Esophagus muscularis mucosa (tissue), 4 donors: ENCODE measurements around the gene AGT. TPM values are rescaled to one million over a fixed set of nuclear protein-coding genes. Genes with fewer than 3 reads are reported as not detected.

Source experiments
- DNase-seq: peaks from one replicate; pipeline ENCODE4 v3.0.0-alpha.2; 2017; ENCODE audit errors: extremely low spot score
- H3K27ac ChIP-seq, 4 donors: fragments of 200-600 bp; sonication (generic); replicated peaks in 1 of 4; 1 replicate in 3 of 4; 2 replicates in 1 of 4; pipeline ENCODE4 v1.5.1; 2016 to 2019; ENCODE audit warnings: mild to moderate bottlenecking in 1 of 4
- H3K27me3 ChIP-seq, 4 donors: fragments of 200-600 bp; sonication (generic); one replicate each; pipeline versions ENCODE4 v1.5.1 to v1.6.0; 2016 to 2019
- H3K36me3 ChIP-seq, 4 donors: fragments of 200-600 bp; sonication (generic); one replicate each; pipeline ENCODE4 v1.5.1; 2016 to 2019
- H3K4me1 ChIP-seq, 4 donors: fragments of 200-600 bp; sonication (generic); one replicate each; pipeline ENCODE4 v1.5.1; 2016 to 2019
- H3K4me3 ChIP-seq, 4 donors: fragments of 200-600 bp; sonication (generic); 1 replicate in 2 of 4; 2 replicates in 2 of 4; pipeline ENCODE4 v1.5.1; 2016 to 2019; ENCODE audit warnings: mild to moderate bottlenecking in 4 of 4, moderate library complexity in 1 of 4
- H3K9me3 ChIP-seq, 4 donors: fragments of 200-600 bp; sonication (generic); 1 replicate in 3 of 4; 2 replicates in 1 of 4; pipeline ENCODE4 v1.5.1; 2016 to 2019
- EP300 ChIP-seq: sonication (generic); formaldehyde crosslinking; IDR thresholded peaks from one replicate; pipeline ENCODE4 v1.6.1; 2017; ENCODE audit warnings: antibody characterized with exemption
- POLR2A ChIP-seq: fragments of 450-650 bp; IDR thresholded peaks from one replicate; pipeline ENCODE4 v1.6.1; 2017; ENCODE audit warnings: antibody characterized with exemption, moderate library complexity, mild to moderate bottlenecking, low read depth
- POLR2AphosphoS5 ChIP-seq, 2 donors: sonication (generic); formaldehyde crosslinking; IDR thresholded peaks; one replicate each; pipeline ENCODE4 v1.6.1; 2017; ENCODE audit warnings: antibody characterized with exemption in 2 of 2
- WGBS: methylation state at CpG from one replicate; pipeline ENCODE4 v1.1.5; 2018; 5-methylcytosine and 5-hydroxymethylcytosine counted together
- intact Hi-C: fragments of 100-400 bp; cut with DNase I; formaldehyde crosslinking; loops from one replicate; pipeline ENCODE4 v1.15.1; 2023
- total RNA-seq, 4 donors: library from RNA; depleted of rRNA; stranded (reverse); fragments of >200 nt; gene quantifications; one replicate each; pipeline versions ENCODE4 v1.1.0 to v1.2.1, GENCODE V29; 2016
- TF ChIP-seq, protein P1 (sequence below), 3 experiments: fragments of 200-600 bp in 2 of 3; fragments of 450-650 bp in 1 of 3; sonication (generic) in 2 of 3; IDR thresholded peaks; one replicate each; pipeline ENCODE4 v1.5.1; 2017 to 2019; ENCODE audit warnings: antibody characterized with exemption in 3 of 3, mild to moderate bottlenecking in 2 of 3, moderate library complexity in 1 of 3

AGT gene
- total RNA-seq, 4 donors from 2014 or later, result 3.7 to 15.3 (median 12.3) TPM

- H3K4me1 ChIP-seq, result peaks cover 9 to 13% (median 10%) of the 10 kb centered on the region in 4 donors
- H3K27ac ChIP-seq, result peak overlapping the region in 2 of 4 donors; percentile 17 to 46
- intact Hi-C loops, result no loop called here
- TF ChIP-seq, protein P1, sequence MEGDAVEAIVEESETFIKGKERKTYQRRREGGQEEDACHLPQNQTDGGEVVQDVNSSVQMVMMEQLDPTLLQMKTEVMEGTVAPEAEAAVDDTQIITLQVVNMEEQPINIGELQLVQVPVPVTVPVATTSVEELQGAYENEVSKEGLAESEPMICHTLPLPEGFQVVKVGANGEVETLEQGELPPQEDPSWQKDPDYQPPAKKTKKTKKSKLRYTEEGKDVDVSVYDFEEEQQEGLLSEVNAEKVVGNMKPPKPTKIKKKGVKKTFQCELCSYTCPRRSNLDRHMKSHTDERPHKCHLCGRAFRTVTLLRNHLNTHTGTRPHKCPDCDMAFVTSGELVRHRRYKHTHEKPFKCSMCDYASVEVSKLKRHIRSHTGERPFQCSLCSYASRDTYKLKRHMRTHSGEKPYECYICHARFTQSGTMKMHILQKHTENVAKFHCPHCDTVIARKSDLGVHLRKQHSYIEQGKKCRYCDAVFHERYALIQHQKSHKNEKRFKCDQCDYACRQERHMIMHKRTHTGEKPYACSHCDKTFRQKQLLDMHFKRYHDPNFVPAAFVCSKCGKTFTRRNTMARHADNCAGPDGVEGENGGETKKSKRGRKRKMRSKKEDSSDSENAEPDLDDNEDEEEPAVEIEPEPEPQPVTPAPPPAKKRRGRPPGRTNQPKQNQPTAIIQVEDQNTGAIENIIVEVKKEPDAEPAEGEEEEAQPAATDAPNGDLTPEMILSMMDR (IDR thresholded peaks at IDR 0.05), result no peak
- no peaks in the 10 kb centered on the region for H3K36me3 ChIP-seq
- WGBS, result 86% methylated on average over 5 of the region's 5 CpGs
- no peak for DNase-seq
- H3K4me3 ChIP-seq, result peak overlapping the region in 1 of 4 donors; percentile 29
- H3K27me3 ChIP-seq, result peaks cover 0 to 10% (median 0%) of the 10 kb centered on the region in 4 donors
- H3K9me3 ChIP-seq, result no peaks in the 10 kb centered on the region
These were observed 39.3 kb upstream of the AGT start for GRCh38 chr1:230753191-230753585.

DNA sequence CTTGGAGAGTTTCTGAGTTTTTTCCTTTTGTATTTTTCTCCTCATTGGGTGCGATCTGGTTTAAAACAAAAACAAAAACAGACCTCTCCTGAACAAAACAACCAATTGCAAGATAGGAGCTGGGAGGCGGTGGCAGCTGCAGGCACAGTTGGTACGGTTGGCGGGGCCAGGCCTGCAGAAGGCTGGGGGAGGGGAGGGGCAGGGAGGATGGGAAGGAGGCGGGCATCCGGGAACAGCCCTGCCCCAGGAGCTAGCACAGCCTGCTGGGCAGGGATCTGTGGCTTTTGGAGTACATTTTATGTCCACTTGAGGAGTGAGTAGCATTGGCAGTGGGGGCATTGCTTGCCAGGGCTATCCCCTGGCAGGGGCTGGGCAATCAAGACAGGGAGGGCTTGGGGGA, 38.5 kb upstream of the AGT start:
- H3K4me1 ChIP-seq, result peaks cover 9 to 13% (median 10%) of the 10 kb centered on the region in 4 donors
- H3K4me3 ChIP-seq, result no peak overlapping the region
- DNase-seq, result no peak
- intact Hi-C loops, result no loop called here
- H3K36me3 ChIP-seq, result no peaks in the 10 kb centered on the region
- H3K27ac ChIP-seq, result no peak overlapping the region
- peaks cover 0 to 10% (median 0%) of the 10 kb centered on the region in 4 donors for H3K27me3 ChIP-seq
- TF ChIP-seq POLR2AphosphoS5 (IDR thresholded peaks at IDR 0.05) (no peak), POLR2A (no peak), EP300 (no peak)
- TF ChIP-seq, protein P1 (IDR thresholded peaks at IDR 0.05), result no peak
- WGBS, result 85% methylated on average over 6 of the region's 6 CpGs
- no peaks in the 10 kb centered on the region for H3K9me3 ChIP-seq

GRCh38 chr1:230750986-230751625, 37.2 kb upstream of the AGT start:
- no peak for TF ChIP-seq POLR2AphosphoS5 (IDR thresholded peaks at IDR 0.05)
- no peak for TF ChIP-seq POLR2A
- no peak overlapping the region for H3K4me3 ChIP-seq
- no peak overlapping the region for H3K27ac ChIP-seq
- peaks cover 9 to 13% (median 10%) of the 10 kb centered on the region in 4 donors for H3K4me1 ChIP-seq
- H3K9me3 ChIP-seq, result no peaks in the 10 kb centered on the region
- intact Hi-C loops, result no loop called here
- peaks cover 0 to 11% (median 0%) of the 10 kb centered on the region in 4 donors for H3K27me3 ChIP-seq
- 89% methylated on average over 4 of the region's 6 CpGs for WGBS
- no peak for DNase-seq
- no peaks in the 10 kb centered on the region for H3K36me3 ChIP-seq

GRCh38 chr1:230750576-230750975, 36.7 kb upstream of the AGT start:
- Histone ChIP-seq H3K9me3 (no peaks in the 10 kb centered on the region), H3K27ac (no peak overlapping the region), H3K27me3 (peaks cover 0 to 11% (median 0%) of the 10 kb centered on the region in 4 donors), H3K36me3 (no peaks in the 10 kb centered on the region), H3K4me3 (no peak overlapping the region), H3K4me1 (peaks cover 9 to 13% (median 10%) of the 10 kb centered on the region in 4 donors)
- intact Hi-C loops, result no loop called here
- TF ChIP-seq EP300 (no peak), POLR2A (no peak), POLR2AphosphoS5 (IDR thresholded peaks at IDR 0.05) (no peak)
- TF ChIP-seq, protein P1 (IDR thresholded peaks at IDR 0.05), result no peak
- 71% methylated on average over 5 of the region's 5 CpGs for WGBS
- no peak for DNase-seq

DNA sequence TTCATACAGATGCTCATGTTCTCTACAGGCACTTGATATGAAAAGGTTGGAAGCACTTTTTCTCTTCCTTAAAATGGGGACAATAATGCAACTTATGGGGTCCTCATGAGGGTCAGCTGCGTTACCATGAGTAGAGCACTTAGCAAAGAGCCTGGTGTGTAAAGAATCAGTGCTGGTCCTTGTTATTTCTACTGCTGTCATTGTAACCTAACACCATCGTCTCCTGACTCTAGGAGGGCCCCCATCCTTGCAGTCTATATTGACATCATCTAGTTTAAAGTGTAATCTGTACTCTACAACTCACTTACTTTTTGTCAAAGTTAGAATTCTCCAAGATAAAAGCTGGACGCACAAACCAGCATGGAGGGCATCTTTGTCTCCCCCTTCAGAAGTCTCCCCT, 35.7 kb upstream of the AGT start:
- H3K4me1 ChIP-seq, result peaks cover 6 to 13% (median 10%) of the 10 kb centered on the region in 4 donors
- intact Hi-C loops, result no loop called here
- TF ChIP-seq EP300 (no peak), POLR2A (no peak), POLR2AphosphoS5 (IDR thresholded peaks at IDR 0.05) (no peak)
- TF ChIP-seq, protein P1 (IDR thresholded peaks at IDR 0.05), result no peak
- H3K36me3 ChIP-seq, result no peaks in the 10 kb centered on the region
- DNase-seq, result no peak
- H3K27ac ChIP-seq, result no peak overlapping the region
- peaks cover 0 to 11% (median 0%) of the 10 kb centered on the region in 4 donors for H3K27me3 ChIP-seq
- H3K4me3 ChIP-seq, result no peak overlapping the region
- H3K9me3 ChIP-seq, result no peaks in the 10 kb centered on the region
- WGBS, result 85% methylated on average over 3 of the region's 3 CpGs
